Ectodermal cell (in vitro differentiated cells): ENCODE data around the gene MCTP1. TPM values are rescaled to one million over a fixed set of nuclear protein-coding genes. Genes with fewer than 3 reads are reported as not detected.
A peak's percentile ranks its signal among the peaks of the same experiment; 100 is the strongest.

Experiments used
- H3K27ac ChIP-seq: 2 replicates; pipeline ENCODE4 v1.7.0; 2013; ENCODE audit warnings: mild to moderate bottlenecking, low read depth, low read length; ENCODE audit not compliant: insufficient read depth, poor library complexity, severe bottlenecking
- H3K27me3 ChIP-seq: 2 replicates; pipeline ENCODE4 v1.7.0; 2013; ENCODE audit warnings: mild to moderate bottlenecking, low read length; ENCODE audit not compliant: insufficient read depth, control insufficient read depth, poor library complexity, severe bottlenecking
- H3K36me3 ChIP-seq: one replicate; pipeline ENCODE4 v1.7.0; 2013; ENCODE audit warnings: low read length; ENCODE audit not compliant: control insufficient read depth, insufficient read depth
- H3K4me1 ChIP-seq: one replicate; pipeline ENCODE4 v1.7.0; 2013; ENCODE audit warnings: low read length; ENCODE audit not compliant: control insufficient read depth, insufficient read depth
- H3K4me3 ChIP-seq: 2 replicates; pipeline ENCODE4 v1.7.0; 2013; ENCODE audit warnings: low read depth, low read length, control low read depth; ENCODE audit not compliant: insufficient read depth
- H3K9me3 ChIP-seq: 2 replicates; pipeline ENCODE4 v1.7.0; 2013; ENCODE audit warnings: mild to moderate bottlenecking, low read length, moderate library complexity; ENCODE audit not compliant: control insufficient read depth
- WGBS, 2 experiments: methylation state at CpG; one replicate each; pipeline ENCODE4 v1.1.7; 2013; ENCODE audit warnings: missing lambda C conversion rate in 2 of 2; 5-methylcytosine and 5-hydroxymethylcytosine counted together
- polyA plus RNA-seq, 4 experiments: library from polyadenylated mRNA; stranded (reverse); fragments of 50-300 nt; gene quantifications; one replicate each; pipeline ENCODE4 v1.2.3, GENCODE V29; 2013

MCTP1 gene
- polyA plus RNA-seq (2013, experiment 1 of 4): 1.9 TPM
- 3.2 TPM for polyA plus RNA-seq (2013, experiment 2 of 4)
- polyA plus RNA-seq (2013, experiment 3 of 4): 1.0 TPM
- 1.3 TPM for polyA plus RNA-seq (2013, experiment 4 of 4)

- 0% methylated on average over 83 of the region's 83 CpGs for WGBS, 2 experiments
- Histone ChIP-seq H3K36me3 (no peaks in the 10 kb centered on the region), H3K4me1 (peaks cover 5% of the 10 kb centered on the region), H3K27ac (no peak within 1 kb of the TSS), H3K4me3 (peak within 1 kb of the TSS; percentile 70), H3K27me3 (peaks cover 60% of the 10 kb centered on the region), H3K9me3 (no peaks in the 10 kb centered on the region)
Observed at GRCh38 chr5:95284572-95285408, at the start of gene MCTP1. Gene MCTP1 (minus strand): TSS chr5:95285094.

- WGBS, 2 experiments: 90 to 95% methylated on average over 3 of the region's 3 CpGs
- Histone ChIP-seq H3K36me3 (no peaks in the 10 kb centered on the region), H3K27ac (no peak overlapping the region)
Observed at GRCh38 chr5:95332158-95332557, 47.3 kb upstream of the MCTP1 start.

GRCh38 chr5:95331358-95331757, 46.5 kb upstream of the MCTP1 start:
- WGBS, 2 experiments: 90 to 93% methylated on average over 3 of the region's 3 CpGs
- Histone ChIP-seq H3K9me3 (no peaks in the 10 kb centered on the region), H3K27me3 (no peaks in the 10 kb centered on the region), H3K4me1 (no peaks in the 10 kb centered on the region), H3K4me3 (no peak overlapping the region), H3K27ac (no peak overlapping the region), H3K36me3 (no peaks in the 10 kb centered on the region)

More at GRCh38 chr5:95332158-95332557, 47.3 kb upstream of the MCTP1 start:
- no peaks in the 10 kb centered on the region for H3K4me1 ChIP-seq
- H3K9me3 ChIP-seq: no peaks in the 10 kb centered on the region
- no peak overlapping the region for H3K4me3 ChIP-seq
- H3K27me3 ChIP-seq: no peaks in the 10 kb centered on the region

GRCh38 chr5:95327211-95327610, 42.3 kb upstream of the MCTP1 start:
- no peak overlapping the region for H3K4me3 ChIP-seq
- 84 to 85% methylated on average over 6 of the region's 6 CpGs for WGBS, 2 experiments
- H3K27ac ChIP-seq: no peak overlapping the region
- H3K9me3 ChIP-seq: no peaks in the 10 kb centered on the region
- H3K36me3 ChIP-seq: no peaks in the 10 kb centered on the region
- H3K4me1 ChIP-seq: no peaks in the 10 kb centered on the region
- H3K27me3 ChIP-seq: no peaks in the 10 kb centered on the region

GRCh38 chr5:95317687-95318086, 32.8 kb upstream of the MCTP1 start:
- no peaks in the 10 kb centered on the region for H3K36me3 ChIP-seq
- no peaks in the 10 kb centered on the region for H3K9me3 ChIP-seq
- no peaks in the 10 kb centered on the region for H3K27me3 ChIP-seq
- H3K4me1 ChIP-seq: no peaks in the 10 kb centered on the region
- no peak overlapping the region for H3K4me3 ChIP-seq
- 88 to 90% methylated on average over 4 of the region's 4 CpGs for WGBS, 2 experiments
- H3K27ac ChIP-seq: no peak overlapping the region

GRCh38 chr5:95317085-95317484, 32.2 kb upstream of the MCTP1 start:
- H3K4me1 ChIP-seq: no peaks in the 10 kb centered on the region
- no peaks in the 10 kb centered on the region for H3K27me3 ChIP-seq
- no peak overlapping the region for H3K27ac ChIP-seq
- 70 to 91% methylated on average over 2 of the region's 2 CpGs for WGBS, 2 experiments
- no peaks in the 10 kb centered on the region for H3K9me3 ChIP-seq
- no peaks in the 10 kb centered on the region for H3K36me3 ChIP-seq
- H3K4me3 ChIP-seq: no peak overlapping the region

- no peaks in the 10 kb centered on the region for H3K4me1 ChIP-seq
- 80 to 100% methylated on average over 1 of the region's 2 CpGs for WGBS, 2 experiments
- H3K27me3 ChIP-seq: no peaks in the 10 kb centered on the region
- no peak overlapping the region for H3K27ac ChIP-seq
- no peaks in the 10 kb centered on the region for H3K36me3 ChIP-seq
- H3K4me3 ChIP-seq: no peak overlapping the region
- no peaks in the 10 kb centered on the region for H3K9me3 ChIP-seq
Observed at GRCh38 chr5:95304711-95305110, 19.8 kb upstream of the MCTP1 start.

- no peaks in the 10 kb centered on the region for H3K27me3 ChIP-seq
- H3K27ac ChIP-seq: no peak overlapping the region
- no peaks in the 10 kb centered on the region for H3K9me3 ChIP-seq
- no peaks in the 10 kb centered on the region for H3K36me3 ChIP-seq
- 100% methylated on average over 1 of the region's 1 CpG for WGBS, 2 experiments
- H3K4me1 ChIP-seq: no peaks in the 10 kb centered on the region
- H3K4me3 ChIP-seq: no peak overlapping the region
Observed at GRCh38 chr5:95298651-95299050, 13.8 kb upstream of the MCTP1 start.

- no peak overlapping the region for H3K27ac ChIP-seq
- H3K36me3 ChIP-seq: no peaks in the 10 kb centered on the region
- no peak overlapping the region for H3K4me3 ChIP-seq
- H3K27me3 ChIP-seq: no peaks in the 10 kb centered on the region
- WGBS, 2 experiments: 76 to 88% methylated on average over 2 of the region's 2 CpGs
- no peaks in the 10 kb centered on the region for H3K9me3 ChIP-seq
- H3K4me1 ChIP-seq: no peaks in the 10 kb centered on the region
Observed at GRCh38 chr5:95296291-95296690, 11.4 kb upstream of the MCTP1 start.

- 2 to 4% methylated on average over 13 of the region's 13 CpGs for WGBS, 2 experiments
- Histone ChIP-seq H3K4me3 (peak overlapping the region; percentile 70), H3K27me3 (peaks cover 60% of the 10 kb centered on the region)
Observed at GRCh38 chr5:95285409-95285755, 488 bp upstream of the MCTP1 start.

More at GRCh38 chr5:95285409-95285755, 488 bp upstream of the MCTP1 start:
- H3K36me3 ChIP-seq: no peaks in the 10 kb centered on the region
- H3K27ac ChIP-seq: no peak overlapping the region
- no peaks in the 10 kb centered on the region for H3K9me3 ChIP-seq
- peaks cover 5% of the 10 kb centered on the region for H3K4me1 ChIP-seq
